ENCODE results near the gene PXN.
"Not testable (repeated sequence)": the region's sequence is repeated elsewhere in the genome, so short reads cannot be mapped to it uniquely, and the experiment has no call there.

PXN gene

GRCh38 chr12:120249875-120250795 lies 15.4 kb downstream of the PXN start:
- no peak for TF ChIP-seq ZFX (IDR thresholded peaks at IDR 0.05; ENCODE audit: borderline replicate concordance)
- TF ChIP-seq, protein P1, sequence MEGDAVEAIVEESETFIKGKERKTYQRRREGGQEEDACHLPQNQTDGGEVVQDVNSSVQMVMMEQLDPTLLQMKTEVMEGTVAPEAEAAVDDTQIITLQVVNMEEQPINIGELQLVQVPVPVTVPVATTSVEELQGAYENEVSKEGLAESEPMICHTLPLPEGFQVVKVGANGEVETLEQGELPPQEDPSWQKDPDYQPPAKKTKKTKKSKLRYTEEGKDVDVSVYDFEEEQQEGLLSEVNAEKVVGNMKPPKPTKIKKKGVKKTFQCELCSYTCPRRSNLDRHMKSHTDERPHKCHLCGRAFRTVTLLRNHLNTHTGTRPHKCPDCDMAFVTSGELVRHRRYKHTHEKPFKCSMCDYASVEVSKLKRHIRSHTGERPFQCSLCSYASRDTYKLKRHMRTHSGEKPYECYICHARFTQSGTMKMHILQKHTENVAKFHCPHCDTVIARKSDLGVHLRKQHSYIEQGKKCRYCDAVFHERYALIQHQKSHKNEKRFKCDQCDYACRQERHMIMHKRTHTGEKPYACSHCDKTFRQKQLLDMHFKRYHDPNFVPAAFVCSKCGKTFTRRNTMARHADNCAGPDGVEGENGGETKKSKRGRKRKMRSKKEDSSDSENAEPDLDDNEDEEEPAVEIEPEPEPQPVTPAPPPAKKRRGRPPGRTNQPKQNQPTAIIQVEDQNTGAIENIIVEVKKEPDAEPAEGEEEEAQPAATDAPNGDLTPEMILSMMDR (IDR thresholded peaks at IDR 0.05) = no peak
- H3K27ac ChIP-seq = no peak overlapping the region

DNA sequence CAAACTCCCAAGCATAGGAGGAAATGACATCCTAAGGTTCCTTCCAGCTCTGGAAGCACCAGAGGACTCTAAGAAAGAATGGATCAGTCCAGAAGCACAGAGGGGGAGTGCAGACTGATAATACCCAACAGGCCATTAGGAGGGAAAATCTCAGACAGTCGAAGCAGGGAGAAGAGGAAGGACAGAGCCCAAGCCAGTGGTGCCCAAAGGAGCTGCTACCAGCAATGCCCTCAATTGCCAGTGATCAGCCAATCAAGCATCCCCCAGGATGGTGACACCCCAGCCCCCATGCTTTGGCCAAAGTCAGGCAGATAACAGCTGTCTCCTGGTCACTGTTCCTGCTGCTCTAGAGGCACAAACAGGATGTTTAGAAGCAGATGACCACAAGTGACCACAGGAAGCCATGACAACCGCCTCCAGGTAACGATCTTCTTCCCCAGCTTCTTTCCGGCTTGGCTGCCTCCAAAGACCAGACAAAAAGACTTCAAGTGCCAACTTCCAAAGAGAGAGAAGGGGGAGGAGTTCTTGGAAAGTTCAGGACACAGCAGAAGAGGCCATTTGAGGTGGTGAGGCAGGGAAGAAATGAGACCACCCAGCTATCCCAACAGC lies 16.2 kb downstream of the PXN start:
- TF ChIP-seq, protein P1 (IDR thresholded peaks at IDR 0.05) = no peak
- no peak for TF ChIP-seq ZFX (IDR thresholded peaks at IDR 0.05; ENCODE audit: borderline replicate concordance)
- H3K27ac ChIP-seq = no peak overlapping the region

- TF ChIP-seq, protein P1 (IDR thresholded peaks at IDR 0.05) = no peak
- TF ChIP-seq ZFX (IDR thresholded peaks at IDR 0.05; ENCODE audit: borderline replicate concordance) = no peak
- no peak overlapping the region for H3K27ac ChIP-seq
Measured at GRCh38 chr12:120247621-120248030, 17.9 kb downstream of the PXN start.

DNA sequence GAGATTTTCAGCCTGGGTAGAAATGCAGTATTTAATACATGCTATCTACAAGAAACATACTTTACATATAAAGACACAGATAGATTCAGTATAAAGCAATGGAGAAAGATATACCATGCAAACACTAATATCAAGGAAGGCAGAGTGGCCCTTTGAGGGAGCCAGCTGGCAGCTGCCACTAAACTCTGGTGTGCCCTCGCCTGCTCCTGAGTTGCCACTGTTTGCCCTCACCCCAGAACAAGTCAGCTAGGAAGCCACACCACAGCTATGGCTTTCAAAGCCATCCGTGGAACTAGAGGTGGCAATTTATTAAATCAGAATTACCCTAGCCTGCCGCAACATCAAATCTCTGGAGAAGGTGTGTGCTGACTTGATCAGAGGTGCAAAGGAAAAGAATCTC lies 18.3 kb downstream of the PXN start:
- no peak overlapping the region for H3K27ac ChIP-seq

DNA sequence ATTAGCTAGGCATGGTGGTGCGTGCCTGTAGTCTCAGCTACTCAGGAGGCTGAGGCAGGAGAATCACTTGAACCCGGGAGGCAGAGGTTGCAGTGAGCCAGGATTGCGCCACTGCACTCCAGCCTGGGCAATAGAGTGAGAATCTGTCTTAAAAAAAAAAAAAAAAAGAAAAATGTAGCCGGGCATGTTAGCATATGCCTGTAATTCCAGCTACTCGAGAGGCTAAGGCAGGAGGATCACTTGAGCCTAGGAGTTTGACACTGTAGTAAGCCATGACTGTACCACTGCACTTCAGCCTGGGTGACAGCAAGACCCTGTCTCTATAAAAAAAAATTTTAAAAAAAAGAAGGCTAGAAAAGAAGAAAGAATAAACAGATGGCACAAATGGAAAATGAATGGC lies 18.8 kb downstream of the PXN start:
- H3K27ac ChIP-seq = not testable (repeated sequence)

More for the DNA sequence above, 18.3 kb downstream of the PXN start:
- TF ChIP-seq, protein P1 (IDR thresholded peaks at IDR 0.05) = no peak
- TF ChIP-seq ZFX (IDR thresholded peaks at IDR 0.05; ENCODE audit: borderline replicate concordance) = no peak

DNA sequence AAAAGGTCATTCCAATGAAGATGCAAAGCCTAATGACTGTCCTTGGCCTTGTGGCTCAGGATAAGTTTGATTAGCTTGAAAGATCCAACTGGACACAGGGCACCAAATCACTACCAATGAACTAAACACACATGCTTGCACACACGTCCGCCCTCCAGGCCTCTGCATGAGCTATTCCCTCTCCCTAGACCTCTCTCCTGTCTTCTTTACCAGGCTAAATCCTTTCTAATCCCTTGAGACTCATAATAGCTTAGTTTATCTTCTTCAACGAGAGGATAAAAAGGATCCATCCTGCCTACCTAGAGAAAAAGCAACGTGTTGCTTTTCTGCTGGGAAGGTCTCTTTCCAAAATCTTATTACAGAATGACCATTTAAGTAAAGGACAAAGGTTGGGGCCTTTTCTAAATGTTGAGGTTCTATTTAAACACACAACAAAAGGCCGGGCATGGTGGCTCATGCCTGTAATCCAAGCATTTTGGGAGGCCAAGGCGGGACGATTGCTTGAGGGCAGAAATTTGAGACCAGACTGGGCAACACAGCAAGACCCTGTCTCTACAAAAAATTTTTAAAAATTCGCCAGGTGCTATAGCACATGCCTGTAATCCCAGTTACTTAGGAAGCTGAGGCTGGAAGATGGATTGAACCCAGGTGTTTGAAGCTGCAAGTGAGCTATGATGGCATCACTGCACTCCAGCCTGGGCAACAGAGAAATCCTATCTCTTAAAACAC lies 22.4 kb downstream of the PXN start:
- no peak overlapping the region for H3K27ac ChIP-seq
- TF ChIP-seq, protein P1 (IDR thresholded peaks at IDR 0.05) = no peak

- TF ChIP-seq, protein P1 (IDR thresholded peaks at IDR 0.05) = no peak
- TF ChIP-seq ZFX (IDR thresholded peaks at IDR 0.05; ENCODE audit: borderline replicate concordance) = no peak
- H3K27ac ChIP-seq = no peak overlapping the region
Measured at GRCh38 chr12:120242275-120242799, 23.2 kb downstream of the PXN start.
